ENCODE data around the gene XPNPEP2. TPM values are rescaled to one million over a fixed set of nuclear protein-coding genes. Genes with fewer than 3 reads are reported as not detected.
A peak's percentile ranks its signal among the peaks of the same experiment; 100 is the strongest.

XPNPEP2 gene
- total RNA-seq, 1 donor: not detected

GRCh38 chrX:129790146-129790545, 51.4 kb downstream of the XPNPEP2 start:
- Histone ChIP-seq H3K4me2 (ENCODE audit: insufficient read depth, low read length) (no peak overlapping the region), H3K36me3 (ENCODE audit: insufficient read depth, low read length) (no peaks in the 10 kb centered on the region), H3K79me2 (ENCODE audit: insufficient read depth, low read length) (no peaks in the 10 kb centered on the region), H3K27ac (ENCODE audit: low read depth, low read length) (no peak overlapping the region), H3K4me3 (ENCODE audit: insufficient read depth, low read length) (no peak overlapping the region), H3K27me3 (ENCODE audit: insufficient read depth, low read length) (no peaks in the 10 kb centered on the region), H3K4me1 (ENCODE audit: insufficient read depth, low read length) (no peaks in the 10 kb centered on the region), H3K9me3 (ENCODE audit: low read depth, low read length) (no peaks in the 10 kb centered on the region), H2AFZ (ENCODE audit: low read length) (no peak overlapping the region), H4K20me1 (ENCODE audit: insufficient read depth, low read length) (no peaks in the 10 kb centered on the region)
- peak; percentile 25 for DNase-seq (ENCODE audit: insufficient read length, low spot score, missing footprints)
- no peak for TF ChIP-seq CTCF (IDR thresholded peaks at IDR 0.05; ENCODE audit: extremely low read depth, low read depth, low read length)

- TF ChIP-seq CTCF (IDR thresholded peaks at IDR 0.05; ENCODE audit: extremely low read depth, low read depth, low read length): no peak
- H3K4me3 ChIP-seq (ENCODE audit: insufficient read depth, low read length): no peak overlapping the region
- no peak for DNase-seq (ENCODE audit: insufficient read length, low spot score, missing footprints)
These were observed 52.0 kb downstream of the XPNPEP2 start for GRCh38 chrX:129790808-129791207.

GRCh38 chrX:129791336-129791735, 52.6 kb downstream of the XPNPEP2 start:
- no peak overlapping the region for H3K4me2 ChIP-seq (ENCODE audit: insufficient read depth, low read length)
- no peaks in the 10 kb centered on the region for H3K79me2 ChIP-seq (ENCODE audit: insufficient read depth, low read length)
- H3K4me1 ChIP-seq (ENCODE audit: insufficient read depth, low read length): no peaks in the 10 kb centered on the region
- H3K27me3 ChIP-seq (ENCODE audit: insufficient read depth, low read length): no peaks in the 10 kb centered on the region
- no peak overlapping the region for H2AFZ ChIP-seq (ENCODE audit: low read length)
- H3K27ac ChIP-seq (ENCODE audit: low read depth, low read length): no peak overlapping the region
- no peaks in the 10 kb centered on the region for H3K9me3 ChIP-seq (ENCODE audit: low read depth, low read length)
- no peak overlapping the region for H3K4me3 ChIP-seq (ENCODE audit: insufficient read depth, low read length)
- H4K20me1 ChIP-seq (ENCODE audit: insufficient read depth, low read length): no peaks in the 10 kb centered on the region
- DNase-seq (ENCODE audit: insufficient read length, low spot score, missing footprints): peak; percentile 25
- no peak for TF ChIP-seq CTCF (IDR thresholded peaks at IDR 0.05; ENCODE audit: extremely low read depth, low read depth, low read length)
- H3K36me3 ChIP-seq (ENCODE audit: insufficient read depth, low read length): no peaks in the 10 kb centered on the region

More at GRCh38 chrX:129790808-129791207, 52.0 kb downstream of the XPNPEP2 start:
- Histone ChIP-seq H3K27me3 (ENCODE audit: insufficient read depth, low read length) (no peaks in the 10 kb centered on the region), H3K4me1 (ENCODE audit: insufficient read depth, low read length) (no peaks in the 10 kb centered on the region), H4K20me1 (ENCODE audit: insufficient read depth, low read length) (no peaks in the 10 kb centered on the region), H3K4me2 (ENCODE audit: insufficient read depth, low read length) (no peak overlapping the region), H2AFZ (ENCODE audit: low read length) (no peak overlapping the region), H3K27ac (ENCODE audit: low read depth, low read length) (no peak overlapping the region), H3K9me3 (ENCODE audit: low read depth, low read length) (no peaks in the 10 kb centered on the region), H3K79me2 (ENCODE audit: insufficient read depth, low read length) (no peaks in the 10 kb centered on the region), H3K36me3 (ENCODE audit: insufficient read depth, low read length) (no peaks in the 10 kb centered on the region)

GRCh38 chrX:129791961-129792570, 53.3 kb downstream of the XPNPEP2 start:
- H3K36me3 ChIP-seq (ENCODE audit: insufficient read depth, low read length): no peaks in the 10 kb centered on the region
- no peak for TF ChIP-seq CTCF (IDR thresholded peaks at IDR 0.05; ENCODE audit: extremely low read depth, low read depth, low read length)

More at GRCh38 chrX:129791961-129792570, 53.3 kb downstream of the XPNPEP2 start:
- H3K4me2 ChIP-seq (ENCODE audit: insufficient read depth, low read length): no peak overlapping the region
- no peak overlapping the region for H2AFZ ChIP-seq (ENCODE audit: low read length)
- H4K20me1 ChIP-seq (ENCODE audit: insufficient read depth, low read length): no peaks in the 10 kb centered on the region
- no peaks in the 10 kb centered on the region for H3K9me3 ChIP-seq (ENCODE audit: low read depth, low read length)
- no peaks in the 10 kb centered on the region for H3K4me1 ChIP-seq (ENCODE audit: insufficient read depth, low read length)
- no peak overlapping the region for H3K4me3 ChIP-seq (ENCODE audit: insufficient read depth, low read length)
- peak; percentile 14 for DNase-seq (ENCODE audit: insufficient read length, low spot score, missing footprints)
- H3K79me2 ChIP-seq (ENCODE audit: insufficient read depth, low read length): no peaks in the 10 kb centered on the region
- H3K27me3 ChIP-seq (ENCODE audit: insufficient read depth, low read length): no peaks in the 10 kb centered on the region
- H3K27ac ChIP-seq (ENCODE audit: low read depth, low read length): no peak overlapping the region
